Panc1 (cell line): ENCODE measurements around the gene GALNT16.

Experiments
- POLR2AphosphoS5 ChIP-seq: IDR thresholded peaks from 2 replicates; pipeline ENCODE4 v1.6.1; 2012; ENCODE audit warnings: mild to moderate bottlenecking, low read depth, low read length, moderate library complexity
- SIN3A ChIP-seq: IDR thresholded peaks from 2 replicates; pipeline ENCODE4 v1.6.1; 2012; ENCODE audit warnings: low read depth, mild to moderate bottlenecking, low read length, moderate library complexity, borderline replicate concordance; ENCODE audit not compliant: insufficient read depth
- TF ChIP-seq, protein P1 (sequence below): fragments of 450-650 bp; IDR thresholded peaks from 2 replicates; pipeline ENCODE4 v1.5.1; 2017; ENCODE audit warnings: mild to moderate bottlenecking
- TF ChIP-seq, protein P2 (sequence below), 2 experiments: IDR thresholded peaks; 2 replicates each; pipeline ENCODE4 v1.6.1; 2011 to 2012; ENCODE audit warnings: low read depth in 2 of 2, control low read depth in 1 of 2, low read length in 1 of 2, mild to moderate bottlenecking in 1 of 2, moderate library complexity in 1 of 2; ENCODE audit not compliant: insufficient read depth in 1 of 2

DNA sequence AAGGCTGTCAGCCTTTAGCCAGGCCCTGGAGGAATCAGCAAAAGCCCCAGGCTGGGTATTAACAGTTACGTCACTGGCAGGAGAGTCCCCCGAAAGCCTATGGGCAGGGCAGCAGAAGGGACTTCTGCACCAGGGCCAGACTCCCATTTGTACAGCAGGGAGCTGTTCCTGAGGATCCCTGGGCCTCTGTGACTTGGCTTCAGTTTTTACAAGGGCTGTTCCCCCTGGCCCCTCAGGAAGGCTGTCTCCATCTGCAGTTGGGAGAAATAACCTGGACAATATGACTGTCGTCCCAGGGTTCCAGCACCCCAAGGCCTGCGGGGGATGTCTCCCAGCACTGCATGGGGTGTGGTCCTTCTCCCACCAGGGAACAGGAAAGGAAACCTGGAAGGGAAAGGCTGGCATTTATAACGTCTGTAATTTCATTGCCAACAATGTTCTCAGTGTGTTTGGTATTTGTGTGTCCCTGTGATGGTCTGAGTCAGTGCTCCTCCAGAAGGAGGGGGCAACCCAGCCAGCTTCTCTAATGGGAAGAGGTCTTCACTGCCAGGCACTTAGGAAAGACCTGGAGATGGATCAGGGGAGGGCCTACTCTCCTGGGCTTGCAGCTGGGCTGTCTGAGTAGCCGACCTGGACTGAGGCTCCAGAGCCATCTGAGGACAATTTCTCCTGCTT is 95.8 kb downstream of the GALNT16 start:
- TF ChIP-seq, protein P1, sequence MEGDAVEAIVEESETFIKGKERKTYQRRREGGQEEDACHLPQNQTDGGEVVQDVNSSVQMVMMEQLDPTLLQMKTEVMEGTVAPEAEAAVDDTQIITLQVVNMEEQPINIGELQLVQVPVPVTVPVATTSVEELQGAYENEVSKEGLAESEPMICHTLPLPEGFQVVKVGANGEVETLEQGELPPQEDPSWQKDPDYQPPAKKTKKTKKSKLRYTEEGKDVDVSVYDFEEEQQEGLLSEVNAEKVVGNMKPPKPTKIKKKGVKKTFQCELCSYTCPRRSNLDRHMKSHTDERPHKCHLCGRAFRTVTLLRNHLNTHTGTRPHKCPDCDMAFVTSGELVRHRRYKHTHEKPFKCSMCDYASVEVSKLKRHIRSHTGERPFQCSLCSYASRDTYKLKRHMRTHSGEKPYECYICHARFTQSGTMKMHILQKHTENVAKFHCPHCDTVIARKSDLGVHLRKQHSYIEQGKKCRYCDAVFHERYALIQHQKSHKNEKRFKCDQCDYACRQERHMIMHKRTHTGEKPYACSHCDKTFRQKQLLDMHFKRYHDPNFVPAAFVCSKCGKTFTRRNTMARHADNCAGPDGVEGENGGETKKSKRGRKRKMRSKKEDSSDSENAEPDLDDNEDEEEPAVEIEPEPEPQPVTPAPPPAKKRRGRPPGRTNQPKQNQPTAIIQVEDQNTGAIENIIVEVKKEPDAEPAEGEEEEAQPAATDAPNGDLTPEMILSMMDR, result no peak
- TF ChIP-seq, protein P2, sequence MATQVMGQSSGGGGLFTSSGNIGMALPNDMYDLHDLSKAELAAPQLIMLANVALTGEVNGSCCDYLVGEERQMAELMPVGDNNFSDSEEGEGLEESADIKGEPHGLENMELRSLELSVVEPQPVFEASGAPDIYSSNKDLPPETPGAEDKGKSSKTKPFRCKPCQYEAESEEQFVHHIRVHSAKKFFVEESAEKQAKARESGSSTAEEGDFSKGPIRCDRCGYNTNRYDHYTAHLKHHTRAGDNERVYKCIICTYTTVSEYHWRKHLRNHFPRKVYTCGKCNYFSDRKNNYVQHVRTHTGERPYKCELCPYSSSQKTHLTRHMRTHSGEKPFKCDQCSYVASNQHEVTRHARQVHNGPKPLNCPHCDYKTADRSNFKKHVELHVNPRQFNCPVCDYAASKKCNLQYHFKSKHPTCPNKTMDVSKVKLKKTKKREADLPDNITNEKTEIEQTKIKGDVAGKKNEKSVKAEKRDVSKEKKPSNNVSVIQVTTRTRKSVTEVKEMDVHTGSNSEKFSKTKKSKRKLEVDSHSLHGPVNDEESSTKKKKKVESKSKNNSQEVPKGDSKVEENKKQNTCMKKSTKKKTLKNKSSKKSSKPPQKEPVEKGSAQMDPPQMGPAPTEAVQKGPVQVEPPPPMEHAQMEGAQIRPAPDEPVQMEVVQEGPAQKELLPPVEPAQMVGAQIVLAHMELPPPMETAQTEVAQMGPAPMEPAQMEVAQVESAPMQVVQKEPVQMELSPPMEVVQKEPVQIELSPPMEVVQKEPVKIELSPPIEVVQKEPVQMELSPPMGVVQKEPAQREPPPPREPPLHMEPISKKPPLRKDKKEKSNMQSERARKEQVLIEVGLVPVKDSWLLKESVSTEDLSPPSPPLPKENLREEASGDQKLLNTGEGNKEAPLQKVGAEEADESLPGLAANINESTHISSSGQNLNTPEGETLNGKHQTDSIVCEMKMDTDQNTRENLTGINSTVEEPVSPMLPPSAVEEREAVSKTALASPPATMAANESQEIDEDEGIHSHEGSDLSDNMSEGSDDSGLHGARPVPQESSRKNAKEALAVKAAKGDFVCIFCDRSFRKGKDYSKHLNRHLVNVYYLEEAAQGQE (IDR thresholded peaks at IDR 0.05; ENCODE audit: insufficient read depth in 1 of 2, low read depth in 2 of 2, low read length in 1 of 2), result no peak
- TF ChIP-seq POLR2AphosphoS5 (no peak), SIN3A (no peak)
